NCI-H2081 treated with DMSO at 0.1 percent for 48 hours (cell line): ENCODE data around the gene PPP4C.

Source experiments
- DNase-seq: peaks from one replicate; lab custom pipeline; 2025; lab: John Stamatoyannopoulos, UW

Gene PPP4C

GRCh38 chr16:30127993-30128392 is 52.2 kb downstream of the PPP4C start:
- DNase-seq, result no peak

DNA sequence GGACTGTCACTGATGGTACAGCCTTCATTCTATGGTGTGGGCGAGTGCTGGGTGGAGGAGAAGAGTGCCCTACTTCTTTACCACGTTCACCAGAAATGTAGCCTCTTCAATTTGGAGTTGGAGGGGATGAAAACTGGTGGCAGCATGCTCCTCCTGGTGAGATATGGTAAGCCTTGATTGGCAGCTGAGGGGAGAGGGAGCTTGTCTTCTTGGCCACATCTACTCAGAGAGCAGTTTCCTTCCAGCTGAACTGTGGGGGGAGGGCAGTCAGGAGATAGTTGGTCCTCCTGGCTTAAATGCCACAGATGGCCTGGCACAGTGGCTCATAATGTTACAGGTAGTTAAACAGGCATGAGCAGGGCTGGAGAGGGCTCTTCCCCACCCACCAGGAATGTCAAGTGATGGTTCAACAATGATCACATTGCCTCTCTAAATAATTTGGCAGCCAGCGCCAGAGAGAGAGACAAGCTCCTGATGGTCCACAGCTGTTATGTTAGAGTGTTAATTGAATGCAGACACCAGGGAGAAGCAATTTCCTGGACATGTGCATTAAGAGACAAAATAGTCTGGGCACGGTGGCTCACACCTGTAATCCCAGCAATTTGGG is 56.2 kb downstream of the PPP4C start:
- no peak for DNase-seq

DNA sequence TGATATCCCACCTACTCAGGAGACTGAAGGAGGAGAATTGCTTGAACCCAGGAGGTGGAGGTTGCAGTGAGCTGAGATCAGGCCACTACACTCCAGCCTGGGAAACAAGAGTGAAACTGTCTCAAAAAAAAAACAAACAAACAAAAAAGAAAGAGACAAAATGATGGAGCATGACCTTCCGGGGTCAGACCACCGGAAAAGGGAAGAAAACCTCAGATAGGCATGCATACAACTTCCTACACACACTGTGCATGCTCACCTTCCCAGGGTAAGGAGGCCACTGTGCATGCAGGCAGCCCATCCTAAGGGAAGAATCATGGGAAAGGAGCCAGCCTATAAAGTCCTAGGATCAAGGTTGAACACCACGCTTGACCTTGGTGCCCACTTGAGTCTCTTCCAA is 56.8 kb downstream of the PPP4C start:
- no peak for DNase-seq
